ENCODE measurements around the gene REM2.
A peak's percentile ranks its signal among the peaks of the same experiment; 100 is the strongest.

The REM2 gene

GRCh38 chr14:22875003-22875747 is 7.8 kb upstream of the REM2 start:
- no peak for DNase-seq

GRCh38 chr14:22875748-22876319 is 7.2 kb upstream of the REM2 start:
- no peak for DNase-seq

DNA sequence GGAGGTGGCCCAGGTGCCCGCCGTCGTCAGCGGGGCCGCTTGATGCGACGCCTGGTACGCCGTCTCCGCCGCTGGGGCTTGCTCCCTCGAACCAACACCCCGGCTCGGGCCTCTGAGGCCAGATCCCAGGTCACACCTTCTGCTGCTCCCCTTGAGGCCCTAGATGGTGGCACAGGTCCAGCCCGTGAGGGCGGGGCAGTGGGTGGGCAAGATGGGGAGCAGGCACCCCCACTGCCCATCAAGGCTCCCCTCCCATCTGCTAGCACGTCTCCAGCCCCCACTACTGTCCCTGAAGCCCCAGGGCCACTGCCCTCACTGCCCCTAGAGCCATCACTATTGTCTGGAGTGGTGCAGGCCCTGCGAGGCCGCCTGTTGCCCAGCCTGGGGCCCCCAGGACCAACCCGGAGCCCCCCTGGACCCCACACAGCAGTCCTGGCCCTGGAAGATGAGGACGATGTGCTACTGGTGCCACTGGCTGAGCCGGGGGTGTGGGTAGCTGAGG is 6.0 kb upstream of the REM2 start:
- no peak for DNase-seq

DNA sequence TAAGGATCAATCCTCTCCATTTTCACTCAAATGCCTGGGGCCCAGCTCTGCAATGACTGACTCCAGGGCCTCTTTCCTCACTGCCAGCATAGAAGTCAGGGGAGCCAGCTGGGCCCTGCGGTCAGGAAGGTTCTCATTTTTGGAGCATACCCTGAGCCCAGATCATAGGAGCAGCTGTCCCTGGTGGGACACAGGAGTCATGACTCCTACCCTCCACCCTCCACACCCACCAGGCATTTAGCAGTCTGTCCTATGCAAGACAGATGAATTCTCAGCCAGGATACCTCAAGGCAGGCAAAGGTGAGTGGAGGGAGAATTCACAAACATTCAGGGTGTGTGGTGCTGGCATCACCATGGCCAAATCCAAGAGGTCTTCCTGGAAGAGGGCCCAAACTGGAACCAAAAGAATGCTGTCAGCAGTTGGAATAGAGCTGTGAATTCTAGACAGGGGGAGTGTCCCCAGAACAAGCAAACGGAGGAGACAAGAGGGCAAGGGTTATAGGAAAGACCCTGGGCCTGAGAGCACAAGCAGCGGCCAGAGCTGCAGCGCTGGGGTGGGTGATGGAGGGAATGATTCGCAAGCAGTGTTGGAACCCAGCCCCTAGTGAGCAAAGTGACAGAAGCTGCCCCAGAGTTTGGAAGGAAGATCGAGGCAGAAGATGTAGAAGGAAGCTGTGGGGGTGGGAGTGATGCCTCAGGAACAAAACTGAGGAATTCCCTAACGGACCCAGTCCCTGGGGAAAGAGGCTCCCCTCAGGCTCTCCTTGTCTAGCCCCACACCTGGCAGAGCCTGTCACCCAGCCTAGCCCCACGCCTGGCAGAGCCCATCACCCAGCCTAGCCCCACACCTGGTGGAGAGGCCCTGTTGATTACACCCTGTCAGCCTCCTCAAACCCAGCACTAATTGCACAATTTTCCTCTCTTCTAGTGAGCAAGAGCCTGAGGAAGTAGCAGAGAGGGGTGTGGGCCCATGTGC is 4.5 kb upstream of the REM2 start:
- no peak for DNase-seq

DNA sequence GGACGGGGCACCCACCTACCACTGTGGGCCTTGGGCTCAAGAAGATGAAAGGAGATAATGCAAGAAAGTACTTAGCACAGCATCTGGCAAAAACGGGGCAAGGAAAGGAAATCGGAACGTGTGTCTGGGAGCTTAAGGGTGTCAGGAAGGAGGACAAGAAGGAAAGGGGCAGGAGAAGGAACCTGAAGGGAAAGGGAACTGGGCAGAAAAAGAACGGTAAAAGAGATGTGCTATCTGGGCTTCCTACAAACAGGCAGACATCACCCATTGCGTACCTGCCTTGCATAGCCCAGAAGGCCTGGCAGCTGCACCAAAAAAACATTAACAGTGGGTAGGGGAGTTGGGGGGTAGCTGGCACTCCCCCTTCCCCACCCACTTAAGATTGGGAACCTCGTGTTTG is 958 bp upstream of the REM2 start:
- no peak for DNase-seq

DNA sequence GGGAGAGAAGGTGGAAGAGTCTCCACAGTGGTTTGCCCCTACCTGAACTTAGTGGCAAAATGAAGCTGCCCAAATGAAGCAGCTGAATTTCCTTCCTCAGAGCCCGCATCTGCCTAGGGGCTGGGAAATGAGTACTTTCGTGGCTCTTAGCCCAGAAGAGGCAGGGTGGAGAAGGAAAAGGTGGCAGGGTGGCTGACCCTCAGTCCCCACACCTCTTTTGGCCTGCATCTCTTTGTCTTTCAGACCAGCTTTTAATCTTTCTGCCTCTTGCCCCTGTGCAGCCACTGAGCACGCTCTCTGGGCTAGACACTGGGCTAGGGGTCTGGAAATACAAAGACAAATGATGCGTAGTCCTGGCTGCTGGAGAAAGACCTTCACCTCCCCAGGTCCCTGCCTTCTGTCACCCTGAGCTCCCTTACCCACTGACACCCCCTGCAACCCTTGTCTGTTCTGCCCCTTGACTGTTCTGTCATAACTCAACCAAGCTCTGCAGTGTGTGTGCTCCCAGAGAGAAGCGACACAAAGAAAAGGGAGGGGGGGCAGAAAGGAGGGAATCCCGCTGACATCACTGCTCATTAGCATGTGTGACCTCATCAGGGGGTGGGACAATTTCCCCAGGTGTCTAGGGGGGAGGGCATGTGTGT is 371 bp upstream of the REM2 start:
- DNase-seq: peak in 2 of 5 experiments; percentile 24 to 33

- DNase-seq: no peak
These were observed 1.2 kb downstream of the REM2 start for GRCh38 chr14:22884076-22884737.

GRCh38 chr14:22884738-22885523 is 1.9 kb downstream of the REM2 start:
- DNase-seq: no peak

DNA sequence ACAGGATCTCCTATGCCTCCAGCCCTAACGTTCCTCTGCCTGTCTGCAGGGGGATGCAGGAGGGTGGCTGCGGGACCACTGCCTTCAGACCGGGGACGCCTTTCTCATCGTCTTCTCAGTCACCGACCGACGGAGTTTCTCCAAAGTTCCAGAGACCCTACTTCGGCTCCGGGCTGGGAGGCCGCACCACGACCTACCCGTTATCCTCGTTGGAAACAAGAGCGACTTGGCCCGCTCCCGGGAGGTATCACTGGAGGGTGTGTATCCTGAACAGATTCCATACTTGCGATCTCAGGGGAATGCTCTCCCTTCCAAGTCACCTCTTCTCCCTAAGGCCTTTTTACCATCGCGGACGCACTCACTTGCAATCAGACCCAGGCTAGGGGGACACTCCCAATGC is 3.0 kb downstream of the REM2 start:
- no peak for DNase-seq

DNA sequence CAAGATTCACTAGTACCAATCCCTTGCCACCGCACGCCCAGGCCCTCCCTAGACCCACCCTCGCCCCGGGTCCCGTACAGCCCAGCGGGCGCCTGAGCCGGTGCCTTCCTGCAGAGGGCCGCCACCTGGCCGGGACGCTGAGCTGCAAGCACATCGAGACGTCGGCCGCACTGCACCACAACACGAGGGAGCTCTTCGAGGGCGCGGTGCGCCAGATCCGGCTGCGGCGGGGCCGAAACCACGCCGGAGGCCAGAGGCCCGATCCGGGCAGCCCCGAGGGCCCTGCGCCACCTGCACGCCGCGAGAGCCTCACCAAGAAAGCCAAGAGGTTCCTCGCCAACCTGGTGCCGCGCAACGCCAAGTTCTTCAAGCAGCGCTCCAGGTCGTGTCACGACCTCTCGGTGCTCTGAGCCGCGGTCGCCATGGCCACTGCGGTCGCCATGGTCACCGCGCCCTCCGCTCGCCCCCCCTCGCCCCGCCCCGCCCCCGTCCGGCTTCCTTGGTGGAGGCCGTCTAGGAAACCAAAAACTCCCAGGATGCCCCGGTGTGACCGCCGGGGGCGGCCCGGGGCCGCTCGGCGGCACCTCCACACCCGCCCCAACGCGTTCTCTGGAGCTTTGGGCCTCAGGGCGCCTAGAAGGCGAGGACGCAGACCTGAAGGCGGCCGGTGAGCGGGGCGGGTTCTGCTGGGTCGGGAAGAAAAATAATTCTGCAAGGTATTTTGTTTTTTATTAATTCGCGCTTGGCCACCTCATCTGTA is 3.7 kb downstream of the REM2 start:
- peak; percentile 60 to 84 (median 67) for DNase-seq

DNA sequence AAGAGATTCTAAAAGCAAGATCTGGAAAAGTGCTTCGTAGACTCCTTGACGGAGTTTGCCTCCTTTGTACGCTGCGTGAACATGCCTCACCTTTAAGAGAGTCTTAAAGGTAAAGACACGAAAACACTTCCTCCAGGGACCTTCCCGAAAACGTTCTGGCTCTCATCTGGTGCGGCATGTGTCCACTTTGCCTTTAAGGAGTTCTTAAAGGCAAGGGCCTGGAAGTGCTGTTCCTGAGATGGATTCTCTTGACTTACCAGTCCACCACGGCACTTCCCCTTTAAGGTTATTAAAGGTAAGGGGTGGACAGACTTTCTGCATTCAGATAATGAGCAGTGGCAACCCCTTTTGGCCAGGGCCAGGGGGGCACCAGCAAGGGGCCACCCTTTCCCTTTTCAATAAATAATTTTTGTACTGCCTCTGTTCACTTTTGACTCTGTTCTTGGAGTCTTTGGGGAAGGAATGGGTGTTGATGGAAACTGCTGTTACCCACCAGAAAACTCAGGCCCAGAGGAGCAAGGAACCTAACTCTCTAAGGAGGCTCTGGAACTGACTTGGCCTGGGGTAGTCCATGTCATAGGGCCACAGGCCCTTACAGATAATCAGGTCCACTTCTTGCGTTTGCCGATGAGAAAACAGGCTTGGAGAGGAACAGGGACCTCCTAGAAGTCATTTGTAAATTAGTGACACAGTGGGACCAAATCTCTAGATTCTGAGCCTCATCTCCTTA is 4.4 kb downstream of the REM2 start:
- peak in 3 of 5 experiments; percentile 7 to 69 (median 20) for DNase-seq

DNA sequence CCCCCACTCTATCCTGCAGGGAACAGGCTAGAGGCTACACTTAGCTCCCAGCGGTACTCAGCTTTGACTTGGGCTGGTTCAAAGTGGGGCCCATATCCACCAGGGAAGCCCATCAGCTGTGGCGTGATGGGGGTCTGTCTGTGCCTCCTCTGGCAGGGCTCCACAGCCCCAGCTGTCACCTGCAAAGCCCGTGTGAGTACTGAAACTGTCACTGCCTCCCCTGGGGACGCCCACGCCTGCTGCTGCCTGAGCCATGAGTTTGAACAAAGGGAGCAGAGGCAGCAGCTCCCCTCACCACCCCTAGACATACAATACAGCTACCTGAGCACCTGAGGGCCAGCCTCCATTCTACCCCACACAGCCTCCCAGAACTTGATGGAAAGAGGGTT is 5.0 kb downstream of the REM2 start:
- peak in 1 of 5 experiments; percentile 28 for DNase-seq

- peak in 1 of 5 experiments; percentile 36 for DNase-seq
These were observed 5.6 kb downstream of the REM2 start for GRCh38 chr14:22888662-22889061.

GRCh38 chr14:22890416-22890815 is 7.4 kb downstream of the REM2 start:
- no peak for DNase-seq

GRCh38 chr14:22892488-22892887 is 9.5 kb downstream of the REM2 start:
- DNase-seq: no peak

DNA sequence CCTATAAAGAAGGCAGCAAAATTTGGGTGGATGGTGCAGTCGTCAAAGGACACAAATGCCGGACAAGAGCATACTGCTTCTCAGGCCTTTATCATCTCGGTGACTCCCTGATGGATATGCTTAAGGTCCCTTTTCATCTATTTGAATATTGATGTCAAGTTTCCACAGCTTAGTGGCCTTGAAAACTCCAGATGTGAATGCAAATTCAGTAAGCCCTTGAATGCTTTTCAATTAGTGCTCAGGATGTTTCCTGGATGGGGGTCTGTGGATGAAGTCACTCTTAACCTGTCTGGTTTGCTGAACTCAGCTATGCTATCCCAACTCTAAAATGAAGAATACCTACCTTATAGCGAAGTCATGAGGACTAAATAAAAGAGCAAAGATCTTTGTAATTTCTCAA is 10.7 kb downstream of the REM2 start:
- DNase-seq: no peak

DNA sequence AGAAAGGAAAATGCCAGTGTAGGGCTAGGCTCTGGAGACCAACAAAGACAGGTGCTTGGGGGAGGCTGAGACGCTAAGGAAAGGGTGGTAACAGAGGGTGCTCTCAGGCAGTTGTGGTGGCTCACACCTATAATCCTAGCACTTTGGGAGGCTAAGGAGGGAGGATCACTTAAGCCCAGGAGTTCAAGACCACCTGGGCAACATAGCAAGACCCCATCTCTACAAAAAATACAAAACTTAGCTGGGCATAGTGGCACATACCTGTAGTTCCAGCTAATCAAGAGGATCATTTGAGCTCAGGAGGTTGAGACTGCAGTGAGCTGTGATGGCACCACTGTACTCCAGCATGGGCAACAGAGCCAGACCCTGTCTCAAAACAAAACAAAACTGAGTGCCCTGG is 12.4 kb downstream of the REM2 start:
- no peak for DNase-seq

- no peak for DNase-seq
These were observed 13.3 kb downstream of the REM2 start for GRCh38 chr14:22896356-22896755.

DNA sequence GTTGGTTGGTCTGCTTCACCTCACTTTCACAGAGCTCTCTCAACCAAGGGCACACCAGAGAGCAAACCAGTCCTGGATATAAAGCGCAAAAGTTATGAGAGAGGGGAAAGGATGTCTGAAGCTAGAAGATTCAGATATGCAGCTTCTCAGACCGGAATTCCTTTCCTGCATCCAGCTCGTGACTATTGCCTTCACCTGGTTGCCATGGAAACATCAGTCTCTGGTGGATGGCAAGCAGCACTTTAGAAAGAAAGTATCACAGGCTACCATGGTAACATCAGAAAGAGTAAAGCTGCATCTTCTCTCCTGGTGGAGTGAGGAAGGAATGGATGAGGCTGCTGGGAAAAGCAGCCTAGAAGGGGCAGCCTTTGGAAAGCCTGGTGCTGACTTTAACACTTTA is 13.7 kb downstream of the REM2 start:
- no peak for DNase-seq

DNA sequence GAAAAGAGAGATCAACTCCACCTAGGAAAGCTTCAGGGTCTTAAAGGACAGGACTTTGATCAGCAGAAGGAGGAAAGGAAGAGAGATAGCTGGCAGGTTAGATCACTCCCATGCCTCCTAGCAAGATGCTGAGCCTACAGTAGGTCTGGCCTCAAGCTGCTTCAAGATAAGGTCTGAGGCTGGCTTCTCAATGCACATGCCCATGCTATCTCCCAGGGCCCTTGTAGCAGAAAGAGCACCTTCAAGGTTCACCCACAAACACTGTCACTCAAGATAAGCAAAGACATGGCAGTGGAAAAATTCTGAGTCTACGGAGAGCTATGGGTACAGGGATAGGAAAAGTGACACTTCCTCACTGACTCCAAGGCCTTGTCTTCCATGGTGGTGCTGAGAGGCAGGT is 14.3 kb downstream of the REM2 start:
- DNase-seq: no peak

All from T-helper 2 cell (primary cell).